Activated naive CD4-positive, alpha-beta T cell treated with anti-CD3 and anti-CD28 coated beads for 36 hours (primary cell): Measurements from ENCODE around the gene HSF2BP. TPM values are rescaled to one million over a fixed set of nuclear protein-coding genes. Genes with fewer than 3 reads are reported as not detected.
A peak's percentile ranks its signal among the peaks of the same experiment; 100 is the strongest.
"Not testable (repeated sequence)": the region's sequence is repeated elsewhere in the genome, so short reads cannot be mapped to it uniquely, and the experiment has no call there.

Experiments
- CTCF ChIA-PET: fragments of 350-600 bp; sonication (Branson Sonifier 250); formaldehyde crosslinking; loops from one replicate; lab custom pipeline; 2021; ENCODE audit warnings: antibody characterized with exemption; lab: Charles Lee
- DNase-seq: peaks from one replicate; pipeline ENCODE4 v3.0.0-alpha.2; 2020
- H3K27ac Mint-ChIP-seq: one replicate; pipeline ENCODE4 v1.8.0; 2021; ENCODE audit warnings: mild to moderate bottlenecking, mixed read lengths
- H3K27me3 Mint-ChIP-seq: one replicate; pipeline ENCODE4 v1.8.0; 2021; ENCODE audit warnings: low read depth, mixed read lengths
- H3K36me3 Mint-ChIP-seq: one replicate; pipeline ENCODE4 v1.8.0; 2021; ENCODE audit warnings: low read depth, mixed read lengths
- H3K4me1 Mint-ChIP-seq: one replicate; pipeline ENCODE4 v1.8.0; 2021; ENCODE audit warnings: low read depth, mixed read lengths
- H3K4me3 Mint-ChIP-seq: one replicate; pipeline ENCODE4 v1.8.0; 2021; ENCODE audit warnings: mild to moderate bottlenecking, moderate library complexity, mixed read lengths
- H3K9me3 Mint-ChIP-seq: one replicate; pipeline ENCODE4 v1.8.0; 2021; ENCODE audit warnings: mixed read lengths
- intact Hi-C: fragments of 100-400 bp; cut with micrococcal nuclease; formaldehyde crosslinking; loops from one replicate; pipeline ENCODE4 v1.15.1; 2023
- total RNA-seq, 2 experiments: library from RNA; stranded (reverse); gene quantifications; one replicate each; pipeline ENCODE4 v1.2.3, GENCODE V29; 2021

The HSF2BP gene
- total RNA-seq, 2 experiments from 2014 or later: 1.3 to 2.1 TPM

GRCh38 chr21:43658088-43658741 is 1.1 kb downstream of the HSF2BP start:
- H3K4me3 Mint-ChIP-seq: no peak overlapping the region
- intact Hi-C loops: loop anchor here (5.0 kb wide), 1 partner anchor 119 kb away; the partner anchor contains the start of gene CSTB
- DNase-seq: no peak
- H3K27ac Mint-ChIP-seq: no peak overlapping the region
- H3K27me3 Mint-ChIP-seq: no peaks in the 10 kb centered on the region
- CTCF ChIA-PET: no interaction called here
- H3K4me1 Mint-ChIP-seq: peaks cover 38% of the 10 kb centered on the region
- H3K36me3 Mint-ChIP-seq: peaks cover 26% of the 10 kb centered on the region
- H3K9me3 Mint-ChIP-seq: no peaks in the 10 kb centered on the region

- peak overlapping the region; percentile 10 for H3K4me3 Mint-ChIP-seq
- H3K4me1 Mint-ChIP-seq: peaks cover 31% of the 10 kb centered on the region
- no peaks in the 10 kb centered on the region for H3K27me3 Mint-ChIP-seq
- peaks cover 21% of the 10 kb centered on the region for H3K36me3 Mint-ChIP-seq
- CTCF ChIA-PET: interaction anchor here (1.6 to 2.0 kb wide), 2 partner anchors 10 to 12 kb away, joined by 3 to 6 read pairs; no protein-coding TSS in a partner anchor
- DNase-seq: peak; percentile 20
- no peak overlapping the region for H3K27ac Mint-ChIP-seq
- no peaks in the 10 kb centered on the region for H3K9me3 Mint-ChIP-seq
- intact Hi-C loops: loop anchor here (2.0 to 5.0 kb wide), 2 partner anchors 120 to 765 kb away; partner anchors contain the start of genes CSTB and NDUFV3
Observed at GRCh38 chr21:43657355-43658087, 1.8 kb downstream of the HSF2BP start.

GRCh38 chr21:43654806-43655489 is 4.3 kb downstream of the HSF2BP start:
- no peaks in the 10 kb centered on the region for H3K9me3 Mint-ChIP-seq
- H3K27ac Mint-ChIP-seq: no peak overlapping the region
- H3K36me3 Mint-ChIP-seq: peaks cover under 1% of the 10 kb centered on the region
- H3K4me3 Mint-ChIP-seq: no peak overlapping the region
- peaks cover 9% of the 10 kb centered on the region for H3K4me1 Mint-ChIP-seq
- no peaks in the 10 kb centered on the region for H3K27me3 Mint-ChIP-seq
- DNase-seq: no peak
- intact Hi-C loops: loop anchor here (5.0 kb wide), 1 partner anchor 122 kb away; the partner anchor contains the start of gene CSTB
- CTCF ChIA-PET: no interaction called here

GRCh38 chr21:43653626-43654025 is 5.7 kb downstream of the HSF2BP start:
- Mint-ChIP-seq H3K27me3 (no peaks in the 10 kb centered on the region), H3K36me3 (no peaks in the 10 kb centered on the region), H3K4me1 (peaks cover 5% of the 10 kb centered on the region), H3K4me3 (no peak overlapping the region), H3K9me3 (no peaks in the 10 kb centered on the region), H3K27ac (no peak overlapping the region)
- DNase-seq: no peak
- CTCF ChIA-PET: no interaction called here
- intact Hi-C loops: no loop called here

GRCh38 chr21:43652616-43653015 is 6.7 kb downstream of the HSF2BP start:
- CTCF ChIA-PET: no interaction called here
- no peak overlapping the region for H3K27ac Mint-ChIP-seq
- intact Hi-C loops: no loop called here
- H3K36me3 Mint-ChIP-seq: no peaks in the 10 kb centered on the region
- peaks cover 5% of the 10 kb centered on the region for H3K4me1 Mint-ChIP-seq
- DNase-seq: no peak
- no peak overlapping the region for H3K4me3 Mint-ChIP-seq
- H3K9me3 Mint-ChIP-seq: no peaks in the 10 kb centered on the region
- no peaks in the 10 kb centered on the region for H3K27me3 Mint-ChIP-seq

GRCh38 chr21:43651926-43652325 is 7.4 kb downstream of the HSF2BP start:
- DNase-seq, intact Hi-C loops, H3K4me3 Mint-ChIP-seq, H3K36me3 Mint-ChIP-seq, H3K4me1 Mint-ChIP-seq, CTCF ChIA-PET, H3K9me3 Mint-ChIP-seq, H3K27me3 Mint-ChIP-seq: not testable (repeated sequence)
- peak overlapping the region; percentile 3 for H3K27ac Mint-ChIP-seq

- CTCF ChIA-PET: interaction anchor here (1.7 kb wide), 1 partner anchor 9 kb away, joined by 3 read pairs; no protein-coding TSS in a partner anchor
- intact Hi-C loops: loop anchor here (5.0 kb wide), 1 partner anchor 36 kb away; no protein-coding TSS in a partner anchor
- H3K27ac Mint-ChIP-seq: no peak overlapping the region
- no peak for DNase-seq
- H3K4me1 Mint-ChIP-seq: peaks cover 15% of the 10 kb centered on the region
- no peaks in the 10 kb centered on the region for H3K9me3 Mint-ChIP-seq
- H3K4me3 Mint-ChIP-seq: no peak overlapping the region
- no peaks in the 10 kb centered on the region for H3K36me3 Mint-ChIP-seq
- no peaks in the 10 kb centered on the region for H3K27me3 Mint-ChIP-seq
Observed at GRCh38 chr21:43648171-43648570, 11.1 kb downstream of the HSF2BP start.

GRCh38 chr21:43646550-43647260 is 12.6 kb downstream of the HSF2BP start:
- intact Hi-C loops: loop anchor here (1.0 to 5.0 kb wide), 2 partner anchors 34 to 722 kb away; no protein-coding TSS in a partner anchor
- no peak overlapping the region for H3K27ac Mint-ChIP-seq
- H3K4me1 Mint-ChIP-seq: peaks cover 15% of the 10 kb centered on the region
- H3K4me3 Mint-ChIP-seq: no peak overlapping the region
- DNase-seq: peak; percentile 92
- no peaks in the 10 kb centered on the region for H3K9me3 Mint-ChIP-seq
- CTCF ChIA-PET: interaction anchor here (0.6 to 2.0 kb wide), 8 partner anchors 10 to 722 kb away, joined by 3 to 6 read pairs (median 4); partner anchors contain the start of gene ERVH48-1
- H3K36me3 Mint-ChIP-seq: no peaks in the 10 kb centered on the region
- H3K27me3 Mint-ChIP-seq: no peaks in the 10 kb centered on the region

GRCh38 chr21:43645976-43646375 is 13.3 kb downstream of the HSF2BP start:
- Mint-ChIP-seq H3K27ac (no peak overlapping the region), H3K4me3 (no peak overlapping the region), H3K36me3 (no peaks in the 10 kb centered on the region), H3K4me1 (peaks cover 15% of the 10 kb centered on the region), H3K9me3 (no peaks in the 10 kb centered on the region), H3K27me3 (no peaks in the 10 kb centered on the region)
- CTCF ChIA-PET: interaction anchor here (0.6 to 2.0 kb wide), 13 partner anchors 8 to 721 kb away, joined by 3 to 9 read pairs (median 4); partner anchors contain the start of gene ERVH48-1
- intact Hi-C loops: loop anchor here (1.0 to 5.0 kb wide), 2 partner anchors 34 to 722 kb away; no protein-coding TSS in a partner anchor
- DNase-seq: no peak

- no peaks in the 10 kb centered on the region for H3K9me3 Mint-ChIP-seq
- DNase-seq: peak; percentile 61
- H3K36me3 Mint-ChIP-seq: no peaks in the 10 kb centered on the region
- peaks cover 15% of the 10 kb centered on the region for H3K4me1 Mint-ChIP-seq
- intact Hi-C loops: loop anchor here (5.0 kb wide), 1 partner anchor 33 kb away; no protein-coding TSS in a partner anchor
- CTCF ChIA-PET: interaction anchor here (0.7 to 2.0 kb wide), 12 partner anchors 8 to 377 kb away, joined by 3 to 9 read pairs (median 4); no protein-coding TSS in a partner anchor
- H3K27me3 Mint-ChIP-seq: no peaks in the 10 kb centered on the region
- peak overlapping the region; percentile 5 for H3K27ac Mint-ChIP-seq
- H3K4me3 Mint-ChIP-seq: no peak overlapping the region
Observed at GRCh38 chr21:43645136-43645891, 14.0 kb downstream of the HSF2BP start.

GRCh38 chr21:43644609-43645008 is 14.7 kb downstream of the HSF2BP start:
- Mint-ChIP-seq H3K27me3 (no peaks in the 10 kb centered on the region), H3K4me1 (peaks cover 16% of the 10 kb centered on the region), H3K27ac (no peak overlapping the region), H3K36me3 (no peaks in the 10 kb centered on the region), H3K4me3 (no peak overlapping the region), H3K9me3 (no peaks in the 10 kb centered on the region)
- CTCF ChIA-PET: interaction anchor here (0.9 to 2.0 kb wide), 3 partner anchors 12 to 376 kb away, joined by 3 to 9 read pairs (median 6); no protein-coding TSS in a partner anchor
- DNase-seq: no peak
- intact Hi-C loops: loop anchor here (5.0 kb wide), 1 partner anchor 32 kb away; no protein-coding TSS in a partner anchor
